Lower leg skin (tissue), 3 donors: ENCODE measurements around the gene ABCC4.

ENCODE experiments used
- POLR2A ChIP-seq, 2 donors: fragments of 450-650 bp; IDR thresholded peaks; one replicate each; pipeline ENCODE4 v1.6.1; 2016 to 2017; ENCODE audit warnings: antibody characterized with exemption in 2 of 2, mild to moderate bottlenecking in 1 of 2, moderate library complexity in 1 of 2
- TF ChIP-seq, protein P1 (sequence below), 3 donors: fragments of 450-650 bp; IDR thresholded peaks; one replicate each; pipeline ENCODE4 v1.5.1; 2016; ENCODE audit warnings: antibody characterized with exemption in 3 of 3, mild to moderate bottlenecking in 3 of 3, moderate library complexity in 2 of 3

- no peak for TF ChIP-seq POLR2A (IDR thresholded peaks at IDR 0.05)
- TF ChIP-seq, protein P1, sequence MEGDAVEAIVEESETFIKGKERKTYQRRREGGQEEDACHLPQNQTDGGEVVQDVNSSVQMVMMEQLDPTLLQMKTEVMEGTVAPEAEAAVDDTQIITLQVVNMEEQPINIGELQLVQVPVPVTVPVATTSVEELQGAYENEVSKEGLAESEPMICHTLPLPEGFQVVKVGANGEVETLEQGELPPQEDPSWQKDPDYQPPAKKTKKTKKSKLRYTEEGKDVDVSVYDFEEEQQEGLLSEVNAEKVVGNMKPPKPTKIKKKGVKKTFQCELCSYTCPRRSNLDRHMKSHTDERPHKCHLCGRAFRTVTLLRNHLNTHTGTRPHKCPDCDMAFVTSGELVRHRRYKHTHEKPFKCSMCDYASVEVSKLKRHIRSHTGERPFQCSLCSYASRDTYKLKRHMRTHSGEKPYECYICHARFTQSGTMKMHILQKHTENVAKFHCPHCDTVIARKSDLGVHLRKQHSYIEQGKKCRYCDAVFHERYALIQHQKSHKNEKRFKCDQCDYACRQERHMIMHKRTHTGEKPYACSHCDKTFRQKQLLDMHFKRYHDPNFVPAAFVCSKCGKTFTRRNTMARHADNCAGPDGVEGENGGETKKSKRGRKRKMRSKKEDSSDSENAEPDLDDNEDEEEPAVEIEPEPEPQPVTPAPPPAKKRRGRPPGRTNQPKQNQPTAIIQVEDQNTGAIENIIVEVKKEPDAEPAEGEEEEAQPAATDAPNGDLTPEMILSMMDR (IDR thresholded peaks at IDR 0.05) = no peak
Measured at GRCh38 chr13:95174517-95174916, 126.7 kb downstream of the ABCC4 start.
